H9 (cell line): ENCODE results near the gene METTL9. TPM values are rescaled to one million over a fixed set of nuclear protein-coding genes. Genes with fewer than 3 reads are reported as not detected.
"Not testable (repeated sequence)": the region's sequence is repeated elsewhere in the genome, so short reads cannot be mapped to it uniquely, and the experiment has no call there.

Source experiments
- DNase-seq: peaks from one replicate; pipeline ENCODE4 v3.0.0-alpha.2; 2017
- H2AFZ ChIP-seq: one replicate; pipeline ENCODE4 v1.6.1; 2013; ENCODE audit warnings: mild to moderate bottlenecking, low read length, control low read depth, moderate library complexity
- H2AK5ac ChIP-seq: 2 replicates; pipeline ENCODE4 v1.6.1; 2013; ENCODE audit warnings: low read length, control low read depth, mixed read lengths; ENCODE audit not compliant: insufficient read length
- H2BK120ac ChIP-seq: one replicate; pipeline ENCODE4 v1.6.1; 2013; ENCODE audit warnings: low read depth, mild to moderate bottlenecking, low read length, control low read depth, inconsistent platforms; ENCODE audit not compliant: poor library complexity, severe bottlenecking
- H2BK12ac ChIP-seq: 2 replicates; pipeline ENCODE4 v1.6.1; 2013; ENCODE audit warnings: low read length, control low read depth, mixed read lengths, low read depth; ENCODE audit not compliant: insufficient read length
- H2BK15ac ChIP-seq: 2 replicates; pipeline ENCODE4 v1.6.1; 2013; ENCODE audit warnings: low read depth, low read length, control low read depth
- H2BK20ac ChIP-seq: one replicate; pipeline ENCODE4 v1.6.1; 2013; ENCODE audit warnings: low read depth, mild to moderate bottlenecking, low read length, control low read depth, inconsistent platforms; ENCODE audit not compliant: poor library complexity, severe bottlenecking
- H2BK5ac ChIP-seq: 2 replicates; pipeline ENCODE4 v1.6.1; 2013; ENCODE audit warnings: low read length, control low read depth, mixed read lengths; ENCODE audit not compliant: insufficient read length
- H3K14ac ChIP-seq: 2 replicates; pipeline ENCODE4 v1.6.1; 2013; ENCODE audit warnings: low read length, control low read depth; ENCODE audit not compliant: insufficient read depth
- H3K18ac ChIP-seq: 2 replicates; pipeline ENCODE4 v1.6.1; 2013; ENCODE audit warnings: low read depth, mild to moderate bottlenecking, mixed read lengths, low read length, control low read depth; ENCODE audit not compliant: insufficient read length
- H3K23ac ChIP-seq: 2 replicates; pipeline ENCODE4 v1.6.1; 2013; ENCODE audit warnings: low read length, control low read depth, mixed read lengths, low read depth; ENCODE audit not compliant: insufficient read length
- H3K23me2 ChIP-seq: 2 replicates; pipeline ENCODE4 v1.6.1; 2013; ENCODE audit warnings: low read depth, mild to moderate bottlenecking, mixed read lengths, low read length, control low read depth; ENCODE audit not compliant: insufficient read length, poor library complexity, severe bottlenecking
- H3K27ac ChIP-seq: 2 replicates; pipeline ENCODE4 v1.5.1; 2013; ENCODE audit warnings: low read length, control low read depth, mixed read lengths, low read depth; ENCODE audit not compliant: insufficient read length
- H3K27me3 ChIP-seq: 2 replicates; pipeline ENCODE4 v1.6.1; 2013; ENCODE audit warnings: low read length, control low read depth, inconsistent platforms; ENCODE audit not compliant: insufficient read depth
- H3K4ac ChIP-seq: 2 replicates; pipeline ENCODE4 v1.6.1; 2013; ENCODE audit warnings: low read depth, mild to moderate bottlenecking, control low read depth, inconsistent platforms, low read length, moderate library complexity
- H3K4me1 ChIP-seq: 2 replicates; pipeline ENCODE4 v1.6.1; 2013; ENCODE audit warnings: low read length, control low read depth, inconsistent platforms; ENCODE audit not compliant: insufficient read depth
- H3K4me2 ChIP-seq: 2 replicates; pipeline ENCODE4 v1.6.1; 2013; ENCODE audit warnings: low read length, control low read depth, mixed read lengths; ENCODE audit not compliant: insufficient read length, insufficient read depth
- H3K56ac ChIP-seq: 2 replicates; pipeline ENCODE4 v1.6.1; 2013; ENCODE audit warnings: low read depth, mild to moderate bottlenecking, mixed read lengths, low read length, control low read depth; ENCODE audit not compliant: insufficient read length
- H3K79me1 ChIP-seq: 2 replicates; pipeline ENCODE4 v1.6.1; 2013; ENCODE audit warnings: low read depth, mild to moderate bottlenecking, moderate library complexity, low read length, control low read depth, inconsistent platforms; ENCODE audit not compliant: insufficient read depth, poor library complexity, severe bottlenecking
- H3K79me2 ChIP-seq: 2 replicates; pipeline ENCODE4 v1.6.1; 2013; ENCODE audit warnings: low read length, control low read depth, inconsistent platforms; ENCODE audit not compliant: insufficient read depth
- H3K9ac ChIP-seq: 2 replicates; pipeline ENCODE4 v1.6.1; 2013; ENCODE audit warnings: low read length, control low read depth, mixed read lengths; ENCODE audit not compliant: insufficient read length; ENCODE audit errors: extremely low read depth
- H3K9me3 ChIP-seq: one replicate; pipeline ENCODE4 v1.6.1; 2013; ENCODE audit warnings: low read depth, low read length, inconsistent platforms; ENCODE audit not compliant: control insufficient read depth
- H3T11ph ChIP-seq: one replicate; pipeline ENCODE4 v1.6.1; 2013; ENCODE audit warnings: mild to moderate bottlenecking, low read length, control low read depth, inconsistent platforms
- H4K20me1 ChIP-seq: one replicate; pipeline ENCODE4 v1.6.1; 2013; ENCODE audit not compliant: control insufficient read depth, insufficient read length, insufficient read depth
- H4K5ac ChIP-seq: 2 replicates; pipeline ENCODE4 v1.6.1; 2013; ENCODE audit warnings: low read depth, mild to moderate bottlenecking, mixed read lengths, low read length, control low read depth; ENCODE audit not compliant: insufficient read length
- H4K8ac ChIP-seq: replicated peaks from 2 replicates; pipeline ENCODE4 v1.6.1; 2013; ENCODE audit warnings: low read length, control low read depth, mixed read lengths, low read depth; ENCODE audit not compliant: insufficient read length
- H4K91ac ChIP-seq: 2 replicates; pipeline ENCODE4 v1.6.1; 2013; ENCODE audit warnings: low read depth, mild to moderate bottlenecking, moderate library complexity, mixed read lengths, low read length, control low read depth; ENCODE audit not compliant: insufficient read length
- H3K27ac Mint-ChIP-seq, 3 experiments: 2 replicates in 2 of 3; 3 replicates in 1 of 3; pipeline ENCODE4 v1.8.0; 2020 to 2021; ENCODE audit warnings: mixed read lengths in 3 of 3, mild to moderate bottlenecking in 1 of 3, moderate library complexity in 1 of 3
- H3K27me3 Mint-ChIP-seq: 2 replicates; pipeline ENCODE4 v1.8.0; 2021; ENCODE audit warnings: low read depth, mild to moderate bottlenecking, moderate library complexity, mixed read lengths
- H3K36me3 Mint-ChIP-seq, 3 experiments: 2 replicates in 2 of 3; 3 replicates in 1 of 3; pipeline ENCODE4 v1.8.0; 2020 to 2021; ENCODE audit warnings: low read depth in 3 of 3, mixed read lengths in 3 of 3; ENCODE audit not compliant: insufficient read depth in 1 of 3
- H3K4me1 Mint-ChIP-seq, 2 experiments: 2 replicates each; pipeline ENCODE4 v1.8.0; 2020; ENCODE audit warnings: mixed read lengths in 2 of 2
- H3K4me3 Mint-ChIP-seq, 2 experiments: 2 replicates in 1 of 2; 3 replicates in 1 of 2; pipeline ENCODE4 v1.8.0; 2020 to 2021; ENCODE audit warnings: mild to moderate bottlenecking in 2 of 2, mixed read lengths in 2 of 2, moderate library complexity in 1 of 2
- H3K9me3 Mint-ChIP-seq, 2 experiments: 2 replicates in 1 of 2; 3 replicates in 1 of 2; pipeline ENCODE4 v1.8.0; 2020; ENCODE audit warnings: mild to moderate bottlenecking in 2 of 2, mixed read lengths in 2 of 2, moderate library complexity in 1 of 2
- WGBS: extraction: QIAGEN DNeasy Blood & Tissue Kit; methylation state at CpG from one replicate; pipeline ENCODE4 v1.1.7; 2013; ENCODE audit warnings: missing lambda C conversion rate, low lambda C conversion rate, mixed read lengths; ENCODE audit not compliant: insufficient read length; ENCODE audit errors: extremely low coverage; 5-methylcytosine and 5-hydroxymethylcytosine counted together
- total RNA-seq: library from RNA; stranded (reverse); gene quantifications from 2 replicates; pipeline ENCODE4 v1.2.1, GENCODE V29; 2021
- TF ChIP-seq, protein P1 (sequence below): fragments of 200-600 bp; sonication (generic); conservative IDR thresholded peaks from 3 replicates; pipeline ENCODE4 v1.8.0; 2021; ENCODE audit warnings: antibody characterized with exemption, mild to moderate bottlenecking

METTL9 gene
- total RNA-seq, 1 experiment from 2014 or later = 108 TPM

DNA sequence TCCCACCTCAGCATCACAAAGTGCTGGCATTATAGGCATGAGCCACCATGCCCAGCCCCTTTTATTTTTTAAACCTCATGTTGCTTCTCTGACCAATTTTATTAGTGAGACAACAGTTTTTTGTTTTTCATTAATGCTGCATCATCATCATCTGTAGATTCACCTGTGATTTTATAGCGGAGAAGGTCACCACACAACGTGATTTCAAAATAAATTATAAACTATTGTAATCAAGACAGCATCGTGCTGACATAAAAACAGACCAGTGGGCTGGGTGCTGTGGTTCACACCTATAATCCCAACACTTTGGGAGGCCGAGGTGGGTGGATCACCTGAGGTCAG lies 28.7 kb upstream of the METTL9 start:
- Histone ChIP-seq H3K27me3 (no peaks in the 10 kb centered on the region), H3K79me2 (no peaks in the 10 kb centered on the region), H2BK12ac (no peak overlapping the region), H3K18ac (no peak overlapping the region), H3K4me2 (no peak overlapping the region), H2BK20ac (no peak overlapping the region), H4K20me1 (no peaks in the 10 kb centered on the region), H2BK120ac (no peak overlapping the region), H4K5ac (no peak overlapping the region), H3K4ac (no peak overlapping the region), H2BK15ac (no peak overlapping the region), H4K8ac (no peak overlapping the region), H2BK5ac (no peak overlapping the region), H2AFZ (no peak overlapping the region), H3K23ac (no peak overlapping the region), H3K9me3 (no peaks in the 10 kb centered on the region), H3T11ph (no peak overlapping the region), H3K79me1 (no peaks in the 10 kb centered on the region), H3K4me1 (no peaks in the 10 kb centered on the region), H3K23me2 (no peaks in the 10 kb centered on the region), H3K14ac (no peak overlapping the region), H3K27ac (no peak overlapping the region), H3K9ac (no peak overlapping the region), H3K56ac (no peak overlapping the region), H4K91ac (no peak overlapping the region), H2AK5ac (no peak overlapping the region)
- Mint-ChIP-seq H3K4me3 (no peak overlapping the region), H3K4me1 (no peaks in the 10 kb centered on the region), H3K27me3 (no peaks in the 10 kb centered on the region; the same call in 1 of the 2 replicates), H3K27ac (no peak overlapping the region), H3K36me3 (no peaks in the 10 kb centered on the region), H3K9me3 (no peaks in the 10 kb centered on the region)
- TF ChIP-seq, protein P1, sequence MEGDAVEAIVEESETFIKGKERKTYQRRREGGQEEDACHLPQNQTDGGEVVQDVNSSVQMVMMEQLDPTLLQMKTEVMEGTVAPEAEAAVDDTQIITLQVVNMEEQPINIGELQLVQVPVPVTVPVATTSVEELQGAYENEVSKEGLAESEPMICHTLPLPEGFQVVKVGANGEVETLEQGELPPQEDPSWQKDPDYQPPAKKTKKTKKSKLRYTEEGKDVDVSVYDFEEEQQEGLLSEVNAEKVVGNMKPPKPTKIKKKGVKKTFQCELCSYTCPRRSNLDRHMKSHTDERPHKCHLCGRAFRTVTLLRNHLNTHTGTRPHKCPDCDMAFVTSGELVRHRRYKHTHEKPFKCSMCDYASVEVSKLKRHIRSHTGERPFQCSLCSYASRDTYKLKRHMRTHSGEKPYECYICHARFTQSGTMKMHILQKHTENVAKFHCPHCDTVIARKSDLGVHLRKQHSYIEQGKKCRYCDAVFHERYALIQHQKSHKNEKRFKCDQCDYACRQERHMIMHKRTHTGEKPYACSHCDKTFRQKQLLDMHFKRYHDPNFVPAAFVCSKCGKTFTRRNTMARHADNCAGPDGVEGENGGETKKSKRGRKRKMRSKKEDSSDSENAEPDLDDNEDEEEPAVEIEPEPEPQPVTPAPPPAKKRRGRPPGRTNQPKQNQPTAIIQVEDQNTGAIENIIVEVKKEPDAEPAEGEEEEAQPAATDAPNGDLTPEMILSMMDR = no peak
- DNase-seq = no peak
- no CpG with 5 or more reads among the region's 4 CpGs for WGBS

DNA sequence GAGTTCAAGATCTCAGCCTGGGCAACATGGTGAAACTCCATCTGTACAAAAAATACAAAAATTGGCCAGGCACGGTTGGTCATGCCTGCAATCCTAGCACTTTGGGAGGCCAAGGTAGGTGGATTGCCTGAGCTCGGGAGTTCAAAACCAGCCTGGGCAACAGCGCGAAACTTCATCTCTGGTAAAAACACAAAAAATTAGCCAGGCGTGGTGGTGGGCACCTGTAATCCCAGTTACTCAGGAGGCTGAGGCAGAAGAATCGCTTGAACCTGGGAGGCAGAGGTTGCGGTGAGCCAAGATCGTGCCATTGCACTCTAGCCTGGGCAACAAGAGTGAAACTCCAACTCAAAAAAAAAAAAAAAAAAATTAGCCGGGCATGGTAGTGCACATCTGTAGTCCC lies 25.9 kb upstream of the METTL9 start:
- not testable (repeated sequence) for H3K27me3 Mint-ChIP-seq

More for the DNA sequence above, 25.9 kb upstream of the METTL9 start:
- H3K27ac ChIP-seq, H2AK5ac ChIP-seq, H3K23ac ChIP-seq, H3K36me3 Mint-ChIP-seq, H3K27ac Mint-ChIP-seq, H3K4me2 ChIP-seq, H3K79me2 ChIP-seq, H3K4me1 Mint-ChIP-seq, H3K27me3 ChIP-seq, H2BK20ac ChIP-seq, H3K56ac ChIP-seq, DNase-seq, H3K9me3 Mint-ChIP-seq, H3K4ac ChIP-seq, H3T11ph ChIP-seq, H4K91ac ChIP-seq, H4K5ac ChIP-seq, H2BK15ac ChIP-seq, H3K79me1 ChIP-seq, H3K23me2 ChIP-seq, H4K20me1 ChIP-seq, H3K9me3 ChIP-seq, H3K4me1 ChIP-seq, H4K8ac ChIP-seq, H3K18ac ChIP-seq, H3K9ac ChIP-seq, H3K14ac ChIP-seq, H2BK5ac ChIP-seq, H2BK120ac ChIP-seq, H2AFZ ChIP-seq, H3K4me3 Mint-ChIP-seq, H2BK12ac ChIP-seq: not testable (repeated sequence)
- no CpG with 5 or more reads among the region's 9 CpGs for WGBS
